HG03139 (cell line): ENCODE results near the gene RAC3.

Source experiments
- ATAC-seq: cut with Tn5 transposase; IDR thresholded peaks from one replicate; pipeline ENCODE4 v1.9.1; 2021; ENCODE audit not compliant: unreplicated experiment

The RAC3 gene

DNA sequence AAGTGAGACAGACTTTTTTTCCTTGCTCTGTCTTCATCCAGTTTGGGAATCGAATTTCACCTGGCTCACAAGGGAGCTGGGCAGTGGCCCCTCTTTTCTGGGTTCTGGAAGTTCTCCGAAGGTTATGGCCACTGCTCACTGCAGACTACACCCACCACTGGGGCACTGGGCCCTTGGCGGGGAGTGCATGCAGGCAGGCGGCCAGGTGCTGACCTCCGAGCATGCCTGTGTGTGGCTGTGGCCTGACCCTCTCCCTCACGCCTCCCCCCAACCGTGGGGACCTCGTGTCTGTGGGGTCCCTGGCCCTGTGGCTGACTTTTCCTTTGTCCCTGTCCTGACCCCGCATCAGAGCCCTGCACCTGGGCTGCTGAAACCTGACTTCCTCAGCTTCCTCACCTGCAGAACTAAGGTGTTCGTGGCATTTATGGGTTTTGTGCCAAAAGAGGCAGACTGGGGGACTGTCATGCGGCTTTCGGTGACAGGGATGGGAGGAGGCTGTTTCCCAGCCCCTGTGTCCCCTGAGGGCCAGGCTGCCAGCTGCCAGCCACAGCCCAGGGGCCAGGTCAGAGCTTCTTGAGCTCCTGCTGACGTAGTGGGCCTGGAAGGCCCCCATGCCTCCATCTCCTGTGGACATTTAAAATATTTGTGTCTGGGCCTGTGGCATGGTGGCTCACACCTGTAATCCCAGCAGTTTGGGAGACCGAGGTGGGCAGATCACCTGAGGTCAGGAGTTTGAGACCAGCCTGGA is 32.6 kb upstream of the RAC3 start:
- no peak for ATAC-seq

DNA sequence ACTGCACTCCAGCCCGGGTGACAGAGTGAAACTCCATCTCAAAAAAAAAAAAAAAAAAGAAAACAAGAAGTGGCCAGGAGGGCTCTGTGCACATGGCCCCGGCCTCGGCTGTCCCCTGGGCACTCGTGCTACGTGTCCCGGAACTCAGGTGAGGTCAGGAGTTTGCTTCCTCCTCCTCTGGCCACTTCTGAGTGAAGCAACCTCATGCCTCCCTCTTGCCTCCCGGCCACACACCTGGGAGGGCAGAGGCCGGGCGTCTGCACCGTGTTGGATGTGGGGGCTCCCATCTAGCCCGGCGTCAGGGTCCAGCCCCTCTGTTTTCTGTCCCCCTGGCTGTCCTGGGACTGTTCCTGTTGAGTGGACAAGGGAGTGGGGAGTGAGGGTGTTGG is 31.9 kb upstream of the RAC3 start:
- no peak for ATAC-seq

DNA sequence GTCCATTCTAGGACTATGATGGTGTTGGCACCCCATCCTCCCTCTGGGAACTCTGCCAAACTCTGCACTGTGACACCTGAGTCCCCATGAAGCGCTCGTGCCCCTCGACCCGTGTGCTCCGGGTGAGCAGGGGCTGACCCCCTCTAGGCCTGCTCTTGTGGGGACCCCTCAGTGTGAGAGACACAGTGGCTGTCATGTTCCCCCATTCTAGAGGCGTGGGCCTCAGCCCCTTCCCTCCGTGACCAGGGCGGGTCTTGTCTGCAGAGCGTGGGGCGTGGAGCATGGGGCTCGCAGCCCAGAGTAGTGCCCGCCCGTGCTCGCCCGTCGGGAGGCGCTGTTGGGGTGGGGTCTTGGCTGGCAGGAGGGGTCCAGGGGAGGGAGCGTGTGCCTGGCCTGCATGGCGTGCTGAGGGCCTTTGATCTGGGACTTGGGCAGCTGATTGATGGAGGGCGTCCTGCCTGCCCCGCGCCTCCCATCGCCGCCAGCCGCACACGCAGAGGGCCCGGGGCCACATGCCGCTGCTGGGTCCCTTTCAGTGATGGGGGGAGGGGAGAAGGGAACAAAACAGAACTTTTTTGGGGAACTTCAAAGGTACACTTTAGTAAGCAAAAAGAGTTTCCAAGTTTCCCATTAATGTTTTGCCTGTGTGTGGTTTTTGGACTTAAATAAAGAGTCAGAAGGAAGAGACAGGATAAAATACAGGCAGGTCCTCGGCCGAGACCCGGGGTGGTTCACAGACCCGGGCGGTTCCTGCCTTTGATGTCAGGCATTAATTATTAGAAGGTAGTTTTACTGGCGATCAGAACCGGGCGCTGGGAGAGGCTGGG is 31.3 kb upstream of the RAC3 start:
- ATAC-seq: no peak

DNA sequence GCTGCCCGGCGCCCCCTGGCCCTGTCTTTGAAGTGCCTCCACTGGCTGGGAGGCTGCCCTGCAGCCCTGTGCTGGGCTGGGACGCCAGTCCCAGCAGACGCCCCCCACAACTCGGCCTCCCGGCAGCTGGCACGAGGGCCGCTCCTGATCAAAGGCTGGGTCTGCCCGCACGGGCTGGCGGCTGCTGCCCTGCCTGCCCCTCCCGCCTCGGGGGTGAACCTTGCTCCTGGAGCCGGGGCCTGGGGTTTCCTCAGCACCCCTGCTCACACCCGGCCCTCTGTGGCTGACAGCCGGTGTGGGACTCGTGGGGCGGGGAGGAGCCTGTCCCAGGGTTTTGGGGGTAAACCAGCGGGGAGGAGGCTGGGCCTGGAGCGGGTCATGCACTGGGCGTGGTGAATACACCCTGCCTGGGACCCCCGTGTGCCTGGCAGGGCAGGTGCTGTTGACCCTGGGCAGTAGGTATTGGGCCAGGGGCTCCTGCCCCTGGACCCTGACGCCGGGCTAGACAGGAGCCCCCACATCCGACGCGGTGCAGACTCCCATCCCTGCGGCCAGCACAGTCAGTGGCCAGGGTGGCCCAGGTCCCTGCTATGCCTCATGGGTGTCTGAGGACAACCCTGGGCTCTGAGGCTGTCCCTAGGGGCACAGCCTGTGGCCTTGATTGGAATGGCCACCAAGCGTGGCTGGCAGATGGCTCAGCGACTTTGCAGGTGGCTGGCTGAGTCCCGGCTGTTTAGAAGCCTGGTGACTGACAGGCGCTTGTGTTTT is 30.5 kb upstream of the RAC3 start:
- ATAC-seq: no peak

DNA sequence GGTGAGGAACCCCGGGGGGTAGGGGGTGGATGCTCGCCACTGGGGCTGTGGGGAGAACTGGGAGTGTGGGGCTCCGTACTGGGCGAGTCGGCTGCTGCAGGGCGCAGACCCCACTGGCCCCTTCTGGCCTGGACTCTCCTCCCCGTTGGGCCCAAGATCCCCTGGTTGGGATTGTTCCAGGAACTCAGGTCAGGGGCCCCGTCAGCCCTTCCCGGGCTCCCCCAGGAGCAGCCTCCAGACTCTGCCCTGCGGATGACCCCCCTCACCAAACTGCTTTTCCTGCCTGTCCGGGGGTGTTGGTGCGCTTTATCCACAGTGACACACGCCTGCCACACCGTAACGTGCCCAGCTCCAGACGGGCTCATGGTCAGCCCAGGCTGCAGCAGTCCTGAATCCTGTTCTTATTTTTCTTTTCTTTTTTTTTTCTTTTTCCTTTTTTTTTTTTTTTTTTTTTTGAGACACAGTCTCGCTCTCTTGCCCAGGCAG is 29.9 kb upstream of the RAC3 start:
- no peak for ATAC-seq

DNA sequence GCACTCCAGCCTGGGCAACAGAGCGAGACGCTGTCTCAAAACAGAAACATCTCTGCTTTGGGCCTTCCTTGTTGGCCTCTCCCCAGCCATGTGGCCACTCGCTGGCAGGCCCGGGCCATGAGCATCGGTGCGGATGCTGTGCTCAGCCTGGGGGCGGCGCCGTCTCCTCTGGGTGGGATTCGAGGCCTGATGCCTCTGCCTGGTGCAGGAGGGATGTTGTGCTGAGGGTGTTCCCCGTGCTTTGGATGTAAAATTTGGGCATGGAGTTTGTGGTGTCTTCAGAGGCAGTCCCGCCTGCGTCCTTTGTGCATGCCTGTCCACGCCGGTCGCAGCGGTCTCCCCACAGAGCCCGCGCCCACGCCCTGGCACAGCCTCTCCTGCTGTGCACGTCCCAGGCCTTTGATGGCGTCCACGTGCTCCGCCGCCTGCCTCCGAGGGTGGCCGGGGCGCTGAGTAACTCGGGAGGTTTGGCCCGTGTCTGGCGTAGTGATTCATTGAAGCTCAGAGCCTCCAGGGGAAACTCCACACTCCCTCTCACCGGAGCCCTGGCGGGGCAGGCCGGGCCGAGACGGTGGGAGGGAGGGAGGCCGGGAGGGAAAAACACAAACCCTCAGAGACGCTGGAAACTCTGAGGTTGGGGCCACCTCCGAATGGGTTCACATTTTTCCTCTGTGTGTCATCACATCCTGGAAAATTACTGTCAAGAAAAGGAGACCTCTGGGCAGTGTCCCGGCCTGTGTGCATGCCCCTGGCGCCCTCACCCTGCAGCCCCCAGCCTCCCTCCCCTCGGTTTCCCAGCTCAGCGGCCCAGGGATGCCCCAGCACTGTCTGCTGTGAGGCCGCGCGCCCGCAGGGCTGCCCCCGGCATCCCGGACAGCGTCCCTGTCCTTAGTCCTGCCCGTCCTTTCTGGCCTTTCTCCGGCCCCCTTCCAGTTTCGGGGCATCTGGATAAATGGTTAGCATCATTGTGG is 27.8 kb upstream of the RAC3 start:
- ATAC-seq: no peak

DNA sequence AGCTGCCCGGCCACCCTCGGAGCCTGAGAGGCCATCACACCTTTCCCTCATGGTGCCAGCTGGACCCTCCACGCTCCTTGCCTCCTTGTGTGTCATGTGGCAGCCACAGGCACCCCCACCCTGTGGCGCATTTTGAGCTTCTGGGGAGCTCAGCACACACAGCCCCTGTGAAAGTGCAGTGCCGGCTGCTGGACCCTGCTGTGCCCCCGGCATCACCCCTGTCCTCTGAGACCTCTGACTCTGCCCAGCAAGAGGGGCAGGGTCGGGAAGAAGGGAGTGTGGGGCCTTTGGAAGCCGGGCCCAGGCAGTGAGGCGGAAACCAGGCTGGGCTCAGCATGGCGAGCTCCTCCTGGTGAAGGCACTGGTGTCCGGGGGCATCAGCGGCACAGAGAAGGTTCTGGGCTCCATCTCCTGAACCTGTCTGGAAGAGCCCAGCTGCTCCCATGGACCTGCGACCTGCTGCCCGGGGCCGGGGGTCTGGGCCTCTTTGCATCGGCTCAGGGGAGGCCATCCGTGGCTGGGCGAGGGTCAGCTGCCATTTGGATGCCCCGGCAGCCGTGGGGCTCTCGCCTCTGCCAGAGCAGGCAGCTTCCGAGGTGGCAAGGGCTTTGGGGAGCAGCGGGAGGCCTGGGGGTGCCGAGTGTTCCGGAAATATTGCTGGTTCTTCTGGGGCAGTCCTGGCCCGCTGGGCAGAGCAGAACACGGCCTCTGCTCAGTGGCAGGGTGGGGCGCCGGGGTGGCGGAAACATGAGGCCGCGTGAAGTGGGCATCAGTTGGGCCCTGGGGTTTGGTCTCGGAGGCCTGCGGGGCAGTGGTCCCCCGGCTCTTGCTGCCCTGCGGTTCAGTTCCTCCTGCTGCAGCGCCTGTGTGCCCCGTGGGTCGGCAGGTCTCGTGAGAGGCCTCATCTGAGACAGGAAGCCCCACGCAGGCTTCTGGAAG is 26.7 kb upstream of the RAC3 start:
- no peak for ATAC-seq

DNA sequence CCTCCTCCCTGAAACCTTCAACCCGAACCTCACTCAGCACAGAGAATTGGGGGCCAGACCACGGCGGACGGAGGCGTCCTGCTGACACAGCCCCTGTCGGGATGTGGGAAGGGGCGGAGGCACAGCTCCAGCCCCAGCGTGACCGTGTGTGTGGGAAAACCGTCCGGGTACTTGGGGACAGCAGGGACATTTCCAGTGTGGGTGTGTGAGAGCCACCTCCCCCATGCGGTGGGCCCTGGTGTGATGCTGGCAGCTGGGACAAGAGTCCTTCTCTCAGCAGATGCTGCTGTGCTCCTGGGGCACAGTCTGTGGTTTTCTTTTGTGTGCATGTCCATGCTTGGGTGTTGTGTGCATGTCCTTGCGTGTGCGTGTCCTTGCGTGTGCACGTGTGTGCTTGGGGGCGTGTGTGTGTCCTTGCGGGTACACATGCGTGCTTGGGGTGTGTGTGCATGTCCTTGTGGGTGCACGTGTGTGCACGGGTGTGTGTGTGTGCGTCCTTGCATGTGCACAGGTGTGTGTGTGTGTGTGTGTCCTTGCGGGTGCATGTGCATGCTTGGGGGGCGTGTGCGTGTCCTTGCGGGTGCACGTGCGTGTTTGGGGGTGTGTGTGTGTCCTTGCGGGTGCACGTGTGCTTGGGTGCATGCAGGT is 25.7 kb upstream of the RAC3 start:
- no peak for ATAC-seq

DNA sequence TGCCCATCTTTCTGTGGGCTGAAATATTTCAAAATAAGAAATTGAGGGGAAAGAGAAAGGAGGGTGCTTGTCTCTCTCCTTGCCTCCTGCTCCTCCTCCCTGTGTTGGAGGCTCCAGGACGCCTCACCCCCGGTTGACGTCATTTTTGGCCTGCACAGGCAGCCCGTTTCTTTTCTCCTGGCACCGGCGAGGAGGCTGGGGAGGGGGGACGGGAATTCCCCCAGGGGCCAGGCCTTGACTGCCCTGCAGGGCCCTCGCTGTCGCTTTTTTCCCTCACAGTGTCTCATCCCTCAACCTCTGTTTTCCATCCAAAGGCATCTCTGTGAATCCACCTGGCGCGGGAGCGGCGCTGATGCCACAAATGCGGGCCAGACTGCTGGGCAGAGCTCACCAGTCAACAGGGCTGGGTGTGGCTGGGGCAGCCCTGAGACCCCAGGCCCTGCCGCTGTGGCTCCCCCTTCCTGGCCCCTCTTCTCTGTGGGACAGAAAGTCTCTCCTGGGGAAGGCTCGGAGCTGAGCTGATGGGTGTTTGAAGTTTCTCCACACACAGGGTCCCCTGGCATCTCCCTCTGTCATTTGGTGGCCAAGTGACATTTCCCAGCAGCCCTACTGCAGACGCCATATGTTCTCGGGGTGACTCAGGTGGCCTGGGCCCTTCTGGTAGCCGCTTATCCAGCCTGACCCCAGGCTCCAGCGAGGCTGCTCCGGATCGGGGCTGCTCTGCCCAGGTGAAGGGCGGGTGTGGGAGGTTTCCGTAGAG is 24.8 kb upstream of the RAC3 start:
- no peak for ATAC-seq

DNA sequence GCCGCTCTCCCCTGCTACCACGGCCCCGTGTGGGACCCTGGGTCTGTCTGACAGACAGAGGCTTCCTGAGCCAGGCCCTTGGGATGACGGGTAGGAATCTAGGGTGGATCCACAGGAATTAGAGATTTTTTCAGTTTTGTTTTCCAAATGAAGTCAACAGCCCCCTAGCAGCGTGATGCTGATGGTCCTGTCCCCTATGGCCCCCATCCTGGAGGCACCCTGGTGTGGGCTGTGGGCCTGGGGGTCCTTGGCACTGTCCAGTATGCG is 24.3 kb upstream of the RAC3 start:
- ATAC-seq: no peak

DNA sequence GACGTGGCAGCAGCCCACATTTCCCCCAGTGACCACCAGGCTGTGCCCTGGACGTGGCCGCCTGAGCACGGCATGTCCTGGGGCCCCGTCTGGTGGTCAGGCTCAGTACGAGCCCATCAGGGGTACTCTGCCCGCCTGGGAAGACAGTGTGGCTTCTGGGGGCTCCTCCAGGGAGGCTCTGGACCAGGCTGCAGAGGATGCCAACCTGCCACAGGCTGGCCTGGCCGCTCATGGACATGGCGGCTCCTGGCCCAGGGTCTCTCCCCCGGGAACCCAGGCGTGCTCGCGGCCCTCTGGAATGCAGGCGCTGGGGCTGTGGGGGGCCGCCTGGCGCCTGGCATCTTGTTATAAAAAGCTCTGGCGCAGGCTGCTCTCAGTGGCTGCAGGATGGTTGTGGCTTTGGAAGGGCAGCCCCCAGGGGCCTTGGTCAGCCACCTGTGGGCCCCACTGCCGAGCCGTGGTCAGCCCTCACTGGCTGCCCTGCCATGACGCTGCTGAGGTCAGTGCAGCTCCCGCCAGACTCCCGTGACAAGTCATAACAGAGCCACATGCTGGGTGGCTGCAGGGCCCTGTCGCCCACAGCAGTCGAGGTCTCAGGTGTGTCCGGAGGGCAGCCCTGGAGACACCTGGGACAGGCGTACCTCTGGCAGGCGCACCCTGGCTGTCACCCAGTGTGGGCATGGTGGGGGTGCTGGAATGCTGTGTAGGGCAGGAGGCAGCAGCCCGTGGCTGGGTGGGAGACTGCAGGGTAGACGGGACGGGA is 23.8 kb upstream of the RAC3 start:
- no peak for ATAC-seq

DNA sequence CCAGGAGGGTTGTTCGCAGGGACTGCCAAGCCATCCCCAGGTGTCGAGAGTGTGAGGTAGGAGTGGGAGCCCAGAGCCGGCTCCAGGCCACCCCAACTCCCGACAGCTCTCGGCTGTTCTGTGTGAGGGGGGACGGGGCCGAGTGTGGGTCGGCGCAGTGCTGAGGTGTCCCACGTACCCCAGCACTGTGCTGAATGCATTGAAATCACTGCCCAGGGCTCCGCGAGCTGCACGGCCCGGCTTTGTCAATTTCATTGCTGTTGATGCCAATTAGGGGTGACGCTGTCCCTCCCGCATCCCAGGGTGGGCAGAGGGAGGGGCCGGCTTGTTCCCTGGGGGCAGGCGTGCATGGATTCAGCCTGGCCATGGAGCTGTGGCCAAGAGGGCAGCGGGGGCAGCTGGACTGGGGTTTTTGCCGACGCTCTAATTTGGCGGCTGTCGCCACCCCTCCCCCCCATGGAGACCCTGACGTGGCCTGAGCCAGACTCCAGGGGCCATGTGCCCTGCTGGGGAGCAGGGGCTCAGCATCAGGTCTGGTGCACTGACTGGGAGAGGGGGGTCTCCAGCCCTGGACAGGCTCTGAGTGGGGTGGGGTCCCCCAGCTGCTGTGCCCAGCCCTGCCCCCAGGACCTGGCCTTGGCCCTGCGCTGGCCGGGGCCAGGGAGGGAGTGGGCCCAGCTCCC is 23.1 kb upstream of the RAC3 start:
- ATAC-seq: no peak

DNA sequence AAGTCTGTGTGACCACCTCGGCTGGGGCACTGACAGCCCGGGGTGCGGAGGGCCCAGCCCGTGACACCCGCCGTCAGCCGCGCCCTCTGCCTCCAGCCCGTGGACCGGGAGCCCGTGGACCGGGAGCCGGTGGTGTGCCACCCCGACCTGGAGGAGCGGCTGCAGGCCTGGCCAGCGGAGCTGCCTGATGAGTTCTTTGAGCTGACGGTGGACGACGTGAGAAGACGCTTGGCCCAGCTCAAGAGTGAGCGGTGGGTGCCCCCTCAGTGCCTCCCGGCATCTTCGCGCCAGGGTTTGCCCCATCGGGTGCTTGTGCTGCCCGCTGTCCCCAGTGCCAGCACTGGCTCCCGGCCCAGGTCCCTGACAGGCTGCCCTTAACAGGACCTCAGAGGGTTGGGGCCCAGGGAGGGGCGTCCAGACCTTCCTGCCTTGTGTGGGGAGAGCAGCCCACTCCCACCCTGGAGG is 22.5 kb upstream of the RAC3 start:
- no peak for ATAC-seq

DNA sequence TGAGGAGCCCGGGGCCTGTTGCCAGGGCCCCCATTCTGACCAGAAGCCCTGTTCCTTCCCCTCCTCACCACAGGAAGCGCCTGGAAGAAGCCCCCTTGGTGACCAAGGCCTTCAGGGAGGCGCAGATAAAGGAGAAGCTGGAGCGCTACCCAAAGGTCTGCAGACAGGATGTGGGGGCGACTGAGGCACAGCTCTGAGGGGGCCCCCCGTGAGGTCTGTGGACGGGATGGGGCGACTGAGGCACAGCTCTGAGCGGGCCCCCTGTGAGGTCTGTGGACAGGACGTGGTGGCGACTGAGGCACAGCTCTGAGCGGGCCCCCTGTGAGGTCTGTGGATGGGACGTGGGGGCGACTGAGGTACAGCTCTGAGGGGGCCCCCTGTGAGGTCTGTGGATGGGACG is 22.1 kb upstream of the RAC3 start:
- no peak for ATAC-seq

DNA sequence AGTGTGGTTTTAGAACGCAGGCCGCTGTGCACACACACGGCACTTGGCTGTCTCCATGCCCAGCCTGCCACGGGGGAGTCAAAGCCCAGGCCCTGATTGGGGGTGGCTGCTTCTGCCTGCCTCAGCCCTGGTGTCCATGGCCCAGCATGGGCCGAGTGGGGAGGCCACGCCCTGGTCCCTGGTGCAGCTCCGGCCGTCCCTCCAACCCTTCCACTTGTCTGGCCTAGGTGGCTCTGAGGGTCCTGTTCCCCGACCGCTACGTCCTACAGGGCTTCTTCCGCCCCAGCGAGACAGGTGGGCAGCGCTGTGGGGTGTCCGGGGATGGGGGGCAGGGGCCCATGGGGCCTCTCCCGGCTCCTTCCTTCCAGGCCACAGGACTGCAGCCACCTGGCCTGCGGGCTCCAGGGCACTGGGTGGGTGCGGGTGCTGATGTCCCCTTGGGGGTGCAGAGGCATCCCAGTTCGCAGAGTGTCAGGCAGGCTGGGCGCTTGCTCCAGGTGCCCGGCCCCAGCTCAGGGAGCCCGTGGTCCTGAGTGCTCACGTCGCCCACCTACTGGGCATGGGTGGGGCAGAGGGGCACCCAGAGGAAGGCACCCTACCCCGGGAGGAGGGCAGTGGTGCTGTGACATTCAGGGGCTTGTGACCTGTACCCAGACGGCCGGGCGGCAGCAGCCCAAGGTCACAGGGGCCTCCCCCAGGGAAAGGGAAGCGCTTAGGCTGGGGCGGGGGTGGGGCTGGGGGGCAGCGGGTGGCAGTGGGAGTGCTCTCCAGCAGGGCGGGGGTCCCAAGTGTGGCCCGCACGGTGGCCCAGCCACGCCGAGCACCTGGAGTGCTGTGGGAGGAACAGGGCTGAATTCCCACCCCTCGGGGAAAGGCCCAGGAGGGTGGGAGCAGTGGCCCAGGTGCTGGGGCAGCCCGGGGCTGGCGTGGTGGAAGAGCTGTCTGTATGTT is 20.6 kb upstream of the RAC3 start:
- ATAC-seq: no peak

DNA sequence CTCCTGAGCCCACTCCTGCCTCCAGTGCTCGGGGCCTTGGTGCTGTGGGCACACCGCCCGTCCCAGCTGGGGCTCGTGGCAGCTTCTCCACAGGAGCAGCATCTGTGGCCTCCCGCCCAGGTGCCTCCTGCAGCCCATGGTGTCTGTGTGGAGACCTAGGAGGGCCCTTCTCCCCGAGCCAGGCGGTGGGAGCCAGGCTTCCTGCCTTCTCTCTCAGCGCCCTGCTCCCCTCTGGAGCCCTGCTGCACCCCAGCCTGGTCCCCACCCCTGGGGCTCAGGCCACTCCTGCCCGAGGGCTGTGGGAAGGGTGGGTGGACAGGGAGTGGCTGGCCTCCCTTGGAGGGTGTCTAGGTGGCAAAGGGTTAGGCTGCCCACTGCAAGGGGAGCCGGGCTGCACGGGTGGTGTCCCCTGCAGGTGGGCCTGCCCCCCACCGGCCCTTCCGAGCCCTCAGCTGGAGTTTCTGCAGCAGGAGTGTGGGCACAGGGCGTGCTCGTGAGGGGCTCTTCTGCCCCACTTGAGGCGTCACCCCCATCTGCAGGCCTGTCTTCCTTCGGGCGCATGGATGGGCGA is 19.8 kb upstream of the RAC3 start:
- ATAC-seq: no peak
